ENCODE measurements around the gene TMEM95.

The TMEM95 gene

DNA sequence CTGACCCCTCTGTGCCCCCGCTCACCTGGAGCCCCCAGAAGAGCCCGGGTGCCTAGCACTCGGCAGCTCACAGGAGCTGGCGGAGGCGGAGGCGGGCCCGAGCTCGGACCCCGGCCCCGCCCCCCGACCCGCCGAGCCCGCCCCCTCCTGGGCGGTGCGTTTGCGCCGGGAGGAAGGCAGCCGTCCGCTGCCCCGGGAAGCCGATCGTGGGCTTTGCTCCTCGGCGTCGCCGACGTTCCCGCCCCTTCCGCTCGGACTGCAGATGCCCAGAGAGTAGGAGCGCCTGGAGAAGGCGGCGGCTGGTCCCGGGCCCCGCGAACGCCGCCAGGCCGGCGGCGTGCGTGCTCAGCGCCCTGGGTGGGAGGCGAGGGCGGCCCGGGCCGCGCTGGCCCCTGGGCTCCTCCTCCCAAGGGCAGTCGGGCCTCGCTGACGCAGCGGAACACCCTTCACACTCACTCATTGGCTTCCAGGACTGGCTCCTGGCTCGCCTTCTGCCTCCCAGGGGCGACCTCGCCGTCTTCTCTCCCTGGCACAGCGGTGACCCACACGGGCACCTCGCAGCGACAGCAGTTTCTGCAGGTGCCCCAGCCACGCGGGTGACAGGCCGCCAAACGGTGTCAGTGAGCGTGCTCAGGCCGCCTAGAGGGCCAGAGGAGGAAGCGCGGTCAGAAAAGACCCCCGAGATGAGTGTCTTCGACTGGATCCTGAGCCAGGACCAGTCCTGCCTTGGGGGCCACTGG, 39.7 kb downstream of the TMEM95 start, which contains the start of gene PLSCR3:
TSS of gene PLSCR3 (minus strand) at position 74 of the 740 bp plus-strand sequence. CDS start 415 bp downstream, outside the sequence.
- DNase-seq (ENCODE audit: low read depth in 2 of 2): peak; percentile 82 to 92
- TF ChIP-seq, protein P1, sequence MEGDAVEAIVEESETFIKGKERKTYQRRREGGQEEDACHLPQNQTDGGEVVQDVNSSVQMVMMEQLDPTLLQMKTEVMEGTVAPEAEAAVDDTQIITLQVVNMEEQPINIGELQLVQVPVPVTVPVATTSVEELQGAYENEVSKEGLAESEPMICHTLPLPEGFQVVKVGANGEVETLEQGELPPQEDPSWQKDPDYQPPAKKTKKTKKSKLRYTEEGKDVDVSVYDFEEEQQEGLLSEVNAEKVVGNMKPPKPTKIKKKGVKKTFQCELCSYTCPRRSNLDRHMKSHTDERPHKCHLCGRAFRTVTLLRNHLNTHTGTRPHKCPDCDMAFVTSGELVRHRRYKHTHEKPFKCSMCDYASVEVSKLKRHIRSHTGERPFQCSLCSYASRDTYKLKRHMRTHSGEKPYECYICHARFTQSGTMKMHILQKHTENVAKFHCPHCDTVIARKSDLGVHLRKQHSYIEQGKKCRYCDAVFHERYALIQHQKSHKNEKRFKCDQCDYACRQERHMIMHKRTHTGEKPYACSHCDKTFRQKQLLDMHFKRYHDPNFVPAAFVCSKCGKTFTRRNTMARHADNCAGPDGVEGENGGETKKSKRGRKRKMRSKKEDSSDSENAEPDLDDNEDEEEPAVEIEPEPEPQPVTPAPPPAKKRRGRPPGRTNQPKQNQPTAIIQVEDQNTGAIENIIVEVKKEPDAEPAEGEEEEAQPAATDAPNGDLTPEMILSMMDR (IDR thresholded peaks at IDR 0.05; ENCODE audit: low read depth, low read length): peak; percentile 51
- peak within 1 kb of the TSS; percentile 91 to 94 for H3K4me3 ChIP-seq (replicated peaks in 1 of 2; ENCODE audit: low read depth in 2 of 2, low read length in 2 of 2)

DNA sequence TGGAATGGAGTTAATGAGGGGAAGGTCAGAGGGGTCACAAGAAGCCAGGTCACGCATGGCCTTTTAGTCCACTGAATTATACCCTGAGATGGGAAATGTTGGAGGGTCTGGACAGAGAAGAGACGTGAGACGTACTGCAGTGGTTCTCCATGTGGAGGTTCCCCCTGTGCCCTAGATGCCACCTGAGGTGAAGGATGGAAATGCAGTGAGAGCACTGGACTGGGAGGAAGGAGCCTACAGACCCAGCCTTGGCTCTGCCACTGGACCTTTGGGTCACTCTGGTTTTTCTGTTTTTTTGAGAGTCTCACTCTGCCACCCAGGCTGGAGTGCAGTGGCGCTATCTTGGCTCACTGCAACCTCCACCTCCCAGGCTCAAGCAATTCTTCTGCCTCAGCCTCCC, 41.2 kb downstream of the TMEM95 start:
- no peak overlapping the region for H3K4me3 ChIP-seq (replicated peaks in 1 of 2; ENCODE audit: low read depth in 2 of 2, low read length in 2 of 2)
- TF ChIP-seq, protein P1 (IDR thresholded peaks at IDR 0.05; ENCODE audit: low read depth, low read length): no peak
- DNase-seq (ENCODE audit: low read depth in 2 of 2): no peak

DNA sequence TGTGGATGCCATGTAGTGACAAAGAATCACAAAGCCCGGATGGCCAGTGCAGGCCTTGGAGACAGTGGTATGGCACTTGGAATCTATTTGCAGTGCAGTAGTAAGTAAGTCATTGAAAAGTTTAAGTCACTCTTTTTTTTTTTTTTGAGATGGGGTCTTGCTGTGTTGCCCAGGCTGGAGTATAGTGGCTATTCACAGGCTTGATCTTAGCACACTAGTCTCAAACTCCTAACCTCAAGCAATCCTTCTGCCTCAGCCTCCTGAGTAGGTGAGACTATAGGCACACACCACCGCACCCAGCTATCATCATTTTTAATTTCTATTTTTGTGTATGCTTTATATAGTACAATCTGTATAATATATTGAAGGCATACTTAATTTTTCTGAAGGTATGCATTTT, 43.7 kb downstream of the TMEM95 start:
- H3K4me3 ChIP-seq (replicated peaks in 1 of 2; ENCODE audit: low read depth in 2 of 2, low read length in 2 of 2): no peak overlapping the region
- TF ChIP-seq, protein P1 (IDR thresholded peaks at IDR 0.05; ENCODE audit: low read depth, low read length): no peak
- DNase-seq (ENCODE audit: low read depth in 2 of 2): no peak

DNA sequence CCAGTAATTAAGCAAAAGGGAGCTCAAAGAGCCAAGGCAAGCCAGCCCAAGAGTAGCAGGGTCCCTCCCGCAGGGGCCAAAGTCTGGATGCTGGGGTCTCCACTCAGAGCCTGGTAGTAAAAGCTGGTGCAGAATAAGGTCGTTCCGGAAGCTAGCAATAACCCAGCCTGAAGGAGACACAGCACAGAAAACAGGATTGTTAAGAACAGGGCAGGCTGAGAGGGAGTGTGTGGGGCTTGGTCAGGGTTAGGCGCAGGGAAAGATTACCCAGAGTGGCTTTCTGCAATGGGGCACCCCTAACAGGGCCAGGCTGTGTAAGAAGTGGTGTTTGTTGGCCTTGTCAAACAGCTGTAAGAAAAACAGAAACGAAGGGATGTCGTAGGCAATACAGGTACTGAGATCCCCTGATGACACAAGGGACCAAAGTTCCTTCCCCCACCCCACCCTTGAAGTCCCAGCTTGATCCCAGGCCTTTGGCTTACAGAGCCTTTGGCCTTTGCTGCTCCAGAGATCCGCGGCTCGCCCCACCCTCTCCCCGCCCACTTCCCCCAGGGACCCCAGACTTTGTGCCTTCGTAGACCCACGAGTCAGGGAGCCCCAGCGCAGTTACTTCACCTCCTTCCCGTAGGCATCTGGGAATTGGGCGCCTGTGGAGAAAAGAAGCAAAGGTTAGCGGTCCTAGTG, 48.2 kb downstream of the TMEM95 start:
- TF ChIP-seq, protein P1 (IDR thresholded peaks at IDR 0.05; ENCODE audit: low read depth, low read length): no peak
- DNase-seq (ENCODE audit: low read depth in 2 of 2): no peak
- H3K4me3 ChIP-seq (replicated peaks in 1 of 2; ENCODE audit: low read depth in 2 of 2, low read length in 2 of 2): peak overlapping the region; percentile 68 to 81

DNA sequence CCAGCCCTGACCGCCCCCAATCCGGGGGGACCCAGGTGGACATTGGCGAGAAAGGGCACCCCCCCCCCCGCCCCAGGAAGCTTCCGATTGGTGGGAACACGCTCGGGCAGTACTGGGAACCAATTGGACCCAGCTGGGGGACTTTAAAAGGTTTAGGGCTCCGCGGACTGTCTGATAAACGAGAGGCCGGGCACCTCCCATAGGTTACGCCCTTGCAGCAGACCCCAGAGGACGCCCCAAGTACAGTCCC, 48.7 kb downstream of the TMEM95 start:
- no peak for DNase-seq (ENCODE audit: low read depth in 2 of 2)
- TF ChIP-seq, protein P1 (IDR thresholded peaks at IDR 0.05; ENCODE audit: low read depth, low read length): no peak
- peak overlapping the region; percentile 68 to 81 for H3K4me3 ChIP-seq (replicated peaks in 1 of 2; ENCODE audit: low read depth in 2 of 2, low read length in 2 of 2)

DNA sequence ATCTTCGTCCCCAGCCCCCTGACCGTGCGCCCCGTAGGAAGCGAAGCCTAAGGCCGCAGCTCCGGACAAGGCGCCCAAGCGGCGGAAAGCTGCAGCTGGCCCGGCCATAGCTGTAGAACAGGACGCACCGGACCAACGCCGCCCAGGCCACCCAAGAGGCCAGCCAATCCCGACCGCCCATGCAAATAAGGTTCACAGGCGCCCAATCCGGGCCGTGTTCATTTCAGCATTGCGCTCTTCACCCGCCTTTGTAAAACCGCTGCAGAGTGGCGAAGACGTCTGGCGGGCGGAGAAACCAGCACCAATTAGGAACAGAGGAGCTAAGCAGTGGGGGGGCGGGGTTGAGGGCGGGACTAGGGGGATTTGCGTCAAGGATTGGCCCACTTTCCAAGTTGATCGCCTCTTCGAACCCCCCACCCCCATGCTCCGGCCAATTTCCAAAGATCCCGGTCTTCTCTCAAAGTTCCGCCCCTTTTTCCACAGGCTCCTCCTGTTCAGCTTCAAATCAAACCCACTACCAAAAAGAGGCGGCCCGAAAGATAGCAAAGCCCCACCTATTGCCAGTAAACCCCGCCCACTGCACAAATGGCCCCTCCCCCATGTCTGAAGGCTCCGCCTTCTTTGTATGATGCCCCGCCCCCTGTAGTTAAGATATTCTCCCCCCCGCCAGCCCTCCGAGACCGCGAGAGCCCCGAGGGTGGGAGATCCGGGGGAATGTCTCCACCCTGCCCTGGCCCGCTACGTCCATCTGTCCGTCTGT, 49.2 kb downstream of the TMEM95 start, which contains the start of gene TMEM256:
TSS of gene TMEM256 (minus strand) at position 121 of the 760 bp plus-strand sequence. CDS start at position 108, 13 bp downstream.
- TF ChIP-seq, protein P1 (IDR thresholded peaks at IDR 0.05; ENCODE audit: low read depth, low read length): no peak
- DNase-seq (ENCODE audit: low read depth in 2 of 2): peak; percentile 100

More for the DNA sequence above, 49.2 kb downstream of the TMEM95 start, which contains the start of gene TMEM256:
- peak within 1 kb of the TSS; percentile 75 to 81 for H3K4me3 ChIP-seq (replicated peaks in 1 of 2; ENCODE audit: low read depth in 2 of 2, low read length in 2 of 2)
